ENCODE data around the gene QSER1. TPM values are rescaled to one million over a fixed set of nuclear protein-coding genes. Genes with fewer than 3 reads are reported as not detected.

QSER1 gene
- total and polyA plus RNA-seq, 10 of the 15 experiments (the other 5 are each of a cell fraction or from before 2014, with no cell fraction given), result 2.1 to 15.0 (median 9.4) TPM

DNA sequence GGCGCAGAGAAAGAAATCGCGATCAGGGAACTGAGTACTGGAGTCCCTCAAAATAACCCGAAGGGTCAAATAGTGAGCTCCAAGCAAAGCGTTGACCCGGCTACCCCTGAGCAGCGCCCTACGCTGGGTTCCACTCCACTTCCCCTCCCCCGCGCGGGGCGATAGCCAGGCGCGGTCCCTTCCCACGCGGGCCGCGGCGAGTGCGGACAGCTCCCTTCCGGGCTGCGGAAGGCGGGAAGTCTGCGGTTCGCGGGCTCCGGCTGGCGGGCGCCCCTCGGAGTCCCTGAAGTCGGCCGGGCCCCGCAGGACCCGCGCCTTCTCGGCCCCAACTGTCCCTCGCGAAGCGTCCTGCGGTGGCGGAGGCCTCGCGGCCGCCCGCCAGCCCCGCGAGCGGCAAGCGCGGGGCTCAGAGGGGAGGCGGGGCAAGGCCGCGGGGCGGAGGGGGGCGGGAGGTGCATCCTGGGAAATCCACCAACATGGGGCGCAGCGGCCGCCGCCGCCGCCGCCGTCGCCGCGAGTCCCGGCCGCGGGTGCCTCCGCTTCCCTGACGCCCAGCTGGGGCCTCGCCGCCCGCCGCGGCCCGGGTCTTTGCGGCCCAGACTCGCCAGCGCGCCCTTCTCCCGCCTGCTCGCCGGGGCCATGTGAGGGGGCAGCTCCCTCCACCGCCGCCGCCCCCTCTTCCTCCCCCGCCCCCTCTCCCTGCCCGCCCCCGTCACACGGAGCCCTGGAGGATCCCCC lies at the start of gene QSER1 (continued):
- TF ChIP-seq, protein P1, sequence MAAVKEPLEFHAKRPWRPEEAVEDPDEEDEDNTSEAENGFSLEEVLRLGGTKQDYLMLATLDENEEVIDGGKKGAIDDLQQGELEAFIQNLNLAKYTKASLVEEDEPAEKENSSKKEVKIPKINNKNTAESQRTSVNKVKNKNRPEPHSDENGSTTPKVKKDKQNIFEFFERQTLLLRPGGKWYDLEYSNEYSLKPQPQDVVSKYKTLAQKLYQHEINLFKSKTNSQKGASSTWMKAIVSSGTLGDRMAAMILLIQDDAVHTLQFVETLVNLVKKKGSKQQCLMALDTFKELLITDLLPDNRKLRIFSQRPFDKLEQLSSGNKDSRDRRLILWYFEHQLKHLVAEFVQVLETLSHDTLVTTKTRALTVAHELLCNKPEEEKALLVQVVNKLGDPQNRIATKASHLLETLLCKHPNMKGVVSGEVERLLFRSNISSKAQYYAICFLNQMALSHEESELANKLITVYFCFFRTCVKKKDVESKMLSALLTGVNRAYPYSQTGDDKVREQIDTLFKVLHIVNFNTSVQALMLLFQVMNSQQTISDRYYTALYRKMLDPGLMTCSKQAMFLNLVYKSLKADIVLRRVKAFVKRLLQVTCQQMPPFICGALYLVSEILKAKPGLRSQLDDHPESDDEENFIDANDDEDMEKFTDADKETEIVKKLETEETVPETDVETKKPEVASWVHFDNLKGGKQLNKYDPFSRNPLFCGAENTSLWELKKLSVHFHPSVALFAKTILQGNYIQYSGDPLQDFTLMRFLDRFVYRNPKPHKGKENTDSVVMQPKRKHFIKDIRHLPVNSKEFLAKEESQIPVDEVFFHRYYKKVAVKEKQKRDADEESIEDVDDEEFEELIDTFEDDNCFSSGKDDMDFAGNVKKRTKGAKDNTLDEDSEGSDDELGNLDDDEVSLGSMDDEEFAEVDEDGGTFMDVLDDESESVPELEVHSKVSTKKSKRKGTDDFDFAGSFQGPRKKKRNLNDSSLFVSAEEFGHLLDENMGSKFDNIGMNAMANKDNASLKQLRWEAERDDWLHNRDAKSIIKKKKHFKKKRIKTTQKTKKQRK (IDR thresholded peaks at IDR 0.05; ENCODE audit: low read depth, low read length), result no peak
- TF ChIP-seq, protein P2, sequence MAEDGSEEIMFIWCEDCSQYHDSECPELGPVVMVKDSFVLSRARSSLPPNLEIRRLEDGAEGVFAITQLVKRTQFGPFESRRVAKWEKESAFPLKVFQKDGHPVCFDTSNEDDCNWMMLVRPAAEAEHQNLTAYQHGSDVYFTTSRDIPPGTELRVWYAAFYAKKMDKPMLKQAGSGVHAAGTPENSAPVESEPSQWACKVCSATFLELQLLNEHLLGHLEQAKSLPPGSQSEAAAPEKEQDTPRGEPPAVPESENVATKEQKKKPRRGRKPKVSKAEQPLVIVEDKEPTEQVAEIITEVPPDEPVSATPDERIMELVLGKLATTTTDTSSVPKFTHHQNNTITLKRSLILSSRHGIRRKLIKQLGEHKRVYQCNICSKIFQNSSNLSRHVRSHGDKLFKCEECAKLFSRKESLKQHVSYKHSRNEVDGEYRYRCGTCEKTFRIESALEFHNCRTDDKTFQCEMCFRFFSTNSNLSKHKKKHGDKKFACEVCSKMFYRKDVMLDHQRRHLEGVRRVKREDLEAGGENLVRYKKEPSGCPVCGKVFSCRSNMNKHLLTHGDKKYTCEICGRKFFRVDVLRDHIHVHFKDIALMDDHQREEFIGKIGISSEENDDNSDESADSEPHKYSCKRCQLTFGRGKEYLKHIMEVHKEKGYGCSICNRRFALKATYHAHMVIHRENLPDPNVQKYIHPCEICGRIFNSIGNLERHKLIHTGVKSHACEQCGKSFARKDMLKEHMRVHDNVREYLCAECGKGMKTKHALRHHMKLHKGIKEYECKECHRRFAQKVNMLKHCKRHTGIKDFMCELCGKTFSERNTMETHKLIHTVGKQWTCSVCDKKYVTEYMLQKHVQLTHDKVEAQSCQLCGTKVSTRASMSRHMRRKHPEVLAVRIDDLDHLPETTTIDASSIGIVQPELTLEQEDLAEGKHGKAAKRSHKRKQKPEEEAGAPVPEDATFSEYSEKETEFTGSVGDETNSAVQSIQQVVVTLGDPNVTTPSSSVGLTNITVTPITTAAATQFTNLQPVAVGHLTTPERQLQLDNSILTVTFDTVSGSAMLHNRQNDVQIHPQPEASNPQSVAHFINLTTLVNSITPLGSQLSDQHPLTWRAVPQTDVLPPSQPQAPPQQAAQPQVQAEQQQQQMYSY (CRISPR knock-in tag; IDR thresholded peaks at IDR 0.05), result no peak
- TF ChIP-seq, protein P3, sequence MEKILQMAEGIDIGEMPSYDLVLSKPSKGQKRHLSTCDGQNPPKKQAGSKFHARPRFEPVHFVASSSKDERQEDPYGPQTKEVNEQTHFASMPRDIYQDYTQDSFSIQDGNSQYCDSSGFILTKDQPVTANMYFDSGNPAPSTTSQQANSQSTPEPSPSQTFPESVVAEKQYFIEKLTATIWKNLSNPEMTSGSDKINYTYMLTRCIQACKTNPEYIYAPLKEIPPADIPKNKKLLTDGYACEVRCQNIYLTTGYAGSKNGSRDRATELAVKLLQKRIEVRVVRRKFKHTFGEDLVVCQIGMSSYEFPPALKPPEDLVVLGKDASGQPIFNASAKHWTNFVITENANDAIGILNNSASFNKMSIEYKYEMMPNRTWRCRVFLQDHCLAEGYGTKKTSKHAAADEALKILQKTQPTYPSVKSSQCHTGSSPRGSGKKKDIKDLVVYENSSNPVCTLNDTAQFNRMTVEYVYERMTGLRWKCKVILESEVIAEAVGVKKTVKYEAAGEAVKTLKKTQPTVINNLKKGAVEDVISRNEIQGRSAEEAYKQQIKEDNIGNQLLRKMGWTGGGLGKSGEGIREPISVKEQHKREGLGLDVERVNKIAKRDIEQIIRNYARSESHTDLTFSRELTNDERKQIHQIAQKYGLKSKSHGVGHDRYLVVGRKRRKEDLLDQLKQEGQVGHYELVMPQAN (conservative IDR thresholded peaks at IDR 0.05), result peak; percentile 85; the same call in 1 of the 2 replicates
- TF ChIP-seq DPF2 (IDR thresholded peaks at IDR 0.05), result peak; percentile 95
- no peak for TF ChIP-seq SMAD5 (IDR thresholded peaks at IDR 0.05; ENCODE audit: low read depth)
- TF ChIP-seq TCF12 (IDR thresholded peaks at IDR 0.05; ENCODE audit: low read depth, low read length), result no peak
- TF ChIP-seq, protein P4, sequence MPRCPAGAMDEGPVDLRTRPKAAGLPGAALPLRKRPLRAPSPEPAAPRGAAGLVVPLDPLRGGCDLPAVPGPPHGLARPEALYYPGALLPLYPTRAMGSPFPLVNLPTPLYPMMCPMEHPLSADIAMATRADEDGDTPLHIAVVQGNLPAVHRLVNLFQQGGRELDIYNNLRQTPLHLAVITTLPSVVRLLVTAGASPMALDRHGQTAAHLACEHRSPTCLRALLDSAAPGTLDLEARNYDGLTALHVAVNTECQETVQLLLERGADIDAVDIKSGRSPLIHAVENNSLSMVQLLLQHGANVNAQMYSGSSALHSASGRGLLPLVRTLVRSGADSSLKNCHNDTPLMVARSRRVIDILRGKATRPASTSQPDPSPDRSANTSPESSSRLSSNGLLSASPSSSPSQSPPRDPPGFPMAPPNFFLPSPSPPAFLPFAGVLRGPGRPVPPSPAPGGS (IDR thresholded peaks at IDR 0.05; ENCODE audit: borderline replicate concordance, insufficient read depth, low read depth, low read length, poor library complexity, severe bottlenecking), result no peak
- TF ChIP-seq HDGF (IDR thresholded peaks at IDR 0.05), result no peak
- TF ChIP-seq RUNX3 (IDR thresholded peaks at IDR 0.05; ENCODE audit: low read length), result peak; percentile 75
- peak; percentile 61 for TF ChIP-seq POLR2AphosphoS5 (IDR thresholded peaks at IDR 0.05; ENCODE audit: low read length)
- TF ChIP-seq, protein P5, sequence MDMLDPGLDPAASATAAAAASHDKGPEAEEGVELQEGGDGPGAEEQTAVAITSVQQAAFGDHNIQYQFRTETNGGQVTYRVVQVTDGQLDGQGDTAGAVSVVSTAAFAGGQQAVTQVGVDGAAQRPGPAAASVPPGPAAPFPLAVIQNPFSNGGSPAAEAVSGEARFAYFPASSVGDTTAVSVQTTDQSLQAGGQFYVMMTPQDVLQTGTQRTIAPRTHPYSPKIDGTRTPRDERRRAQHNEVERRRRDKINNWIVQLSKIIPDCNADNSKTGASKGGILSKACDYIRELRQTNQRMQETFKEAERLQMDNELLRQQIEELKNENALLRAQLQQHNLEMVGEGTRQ (IDR thresholded peaks at IDR 0.05; ENCODE audit: borderline replicate concordance, low read depth, low read length), result no peak
- peak in 1 of 2 experiments; percentile 83; a peak in 2 of 3 replicates for TF ChIP-seq EGR1 (IDR thresholded peaks at IDR 0.05; ENCODE audit: borderline replicate concordance in 1 of 2, low read depth in 2 of 2, low read length in 2 of 2)
- TF ChIP-seq, protein P6, sequence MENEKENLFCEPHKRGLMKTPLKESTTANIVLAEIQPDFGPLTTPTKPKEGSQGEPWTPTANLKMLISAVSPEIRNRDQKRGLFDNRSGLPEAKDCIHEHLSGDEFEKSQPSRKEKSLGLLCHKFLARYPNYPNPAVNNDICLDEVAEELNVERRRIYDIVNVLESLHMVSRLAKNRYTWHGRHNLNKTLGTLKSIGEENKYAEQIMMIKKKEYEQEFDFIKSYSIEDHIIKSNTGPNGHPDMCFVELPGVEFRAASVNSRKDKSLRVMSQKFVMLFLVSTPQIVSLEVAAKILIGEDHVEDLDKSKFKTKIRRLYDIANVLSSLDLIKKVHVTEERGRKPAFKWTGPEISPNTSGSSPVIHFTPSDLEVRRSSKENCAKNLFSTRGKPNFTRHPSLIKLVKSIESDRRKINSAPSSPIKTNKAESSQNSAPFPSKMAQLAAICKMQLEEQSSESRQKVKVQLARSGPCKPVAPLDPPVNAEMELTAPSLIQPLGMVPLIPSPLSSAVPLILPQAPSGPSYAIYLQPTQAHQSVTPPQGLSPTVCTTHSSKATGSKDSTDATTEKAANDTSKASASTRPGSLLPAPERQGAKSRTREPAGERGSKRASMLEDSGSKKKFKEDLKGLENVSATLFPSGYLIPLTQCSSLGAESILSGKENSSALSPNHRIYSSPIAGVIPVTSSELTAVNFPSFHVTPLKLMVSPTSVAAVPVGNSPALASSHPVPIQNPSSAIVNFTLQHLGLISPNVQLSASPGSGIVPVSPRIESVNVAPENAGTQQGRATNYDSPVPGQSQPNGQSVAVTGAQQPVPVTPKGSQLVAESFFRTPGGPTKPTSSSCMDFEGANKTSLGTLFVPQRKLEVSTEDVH (IDR thresholded peaks at IDR 0.05; ENCODE audit: low read depth, partially characterized antibody), result peak; percentile 24
- no peak for TF ChIP-seq ZNF622 (IDR thresholded peaks at IDR 0.05)

Data from GM12878 (cell line).